ENCODE measurements around the gene TTLL4.

DNA sequence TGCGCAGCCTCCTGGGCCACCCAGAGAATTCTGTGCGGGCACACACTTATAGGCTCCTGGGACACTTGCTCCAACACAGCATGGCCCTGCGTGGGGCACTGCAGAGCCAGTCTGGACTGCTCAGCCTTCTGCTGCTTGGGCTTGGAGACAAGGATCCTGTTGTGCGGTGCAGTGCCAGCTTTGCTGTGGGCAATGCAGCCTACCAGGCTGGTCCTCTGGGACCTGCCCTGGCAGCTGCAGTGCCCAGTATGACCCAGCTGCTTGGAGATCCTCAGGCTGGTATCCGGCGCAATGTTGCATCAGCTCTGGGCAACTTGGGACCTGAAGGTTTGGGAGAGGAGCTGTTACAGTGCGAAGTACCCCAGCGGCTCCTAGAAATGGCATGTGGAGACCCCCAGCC is 11.8 kb upstream of the TTLL4 start:
- TF ChIP-seq CREB1 (IDR thresholded peaks at IDR 0.05; ENCODE audit: low read depth) (no peak), FOXM1 (IDR thresholded peaks at IDR 0.05; ENCODE audit: borderline replicate concordance, low read depth) (no peak), YY1 (IDR thresholded peaks at IDR 0.05; ENCODE audit: low read depth) (no peak), TEAD4 (IDR thresholded peaks at IDR 0.05) (no peak), EGR1 (IDR thresholded peaks at IDR 0.05) (no peak), RAD21 (IDR thresholded peaks at IDR 0.05; ENCODE audit: low read depth) (no peak), NFIC (IDR thresholded peaks at IDR 0.05) (no peak)
- TF ChIP-seq, protein P1, sequence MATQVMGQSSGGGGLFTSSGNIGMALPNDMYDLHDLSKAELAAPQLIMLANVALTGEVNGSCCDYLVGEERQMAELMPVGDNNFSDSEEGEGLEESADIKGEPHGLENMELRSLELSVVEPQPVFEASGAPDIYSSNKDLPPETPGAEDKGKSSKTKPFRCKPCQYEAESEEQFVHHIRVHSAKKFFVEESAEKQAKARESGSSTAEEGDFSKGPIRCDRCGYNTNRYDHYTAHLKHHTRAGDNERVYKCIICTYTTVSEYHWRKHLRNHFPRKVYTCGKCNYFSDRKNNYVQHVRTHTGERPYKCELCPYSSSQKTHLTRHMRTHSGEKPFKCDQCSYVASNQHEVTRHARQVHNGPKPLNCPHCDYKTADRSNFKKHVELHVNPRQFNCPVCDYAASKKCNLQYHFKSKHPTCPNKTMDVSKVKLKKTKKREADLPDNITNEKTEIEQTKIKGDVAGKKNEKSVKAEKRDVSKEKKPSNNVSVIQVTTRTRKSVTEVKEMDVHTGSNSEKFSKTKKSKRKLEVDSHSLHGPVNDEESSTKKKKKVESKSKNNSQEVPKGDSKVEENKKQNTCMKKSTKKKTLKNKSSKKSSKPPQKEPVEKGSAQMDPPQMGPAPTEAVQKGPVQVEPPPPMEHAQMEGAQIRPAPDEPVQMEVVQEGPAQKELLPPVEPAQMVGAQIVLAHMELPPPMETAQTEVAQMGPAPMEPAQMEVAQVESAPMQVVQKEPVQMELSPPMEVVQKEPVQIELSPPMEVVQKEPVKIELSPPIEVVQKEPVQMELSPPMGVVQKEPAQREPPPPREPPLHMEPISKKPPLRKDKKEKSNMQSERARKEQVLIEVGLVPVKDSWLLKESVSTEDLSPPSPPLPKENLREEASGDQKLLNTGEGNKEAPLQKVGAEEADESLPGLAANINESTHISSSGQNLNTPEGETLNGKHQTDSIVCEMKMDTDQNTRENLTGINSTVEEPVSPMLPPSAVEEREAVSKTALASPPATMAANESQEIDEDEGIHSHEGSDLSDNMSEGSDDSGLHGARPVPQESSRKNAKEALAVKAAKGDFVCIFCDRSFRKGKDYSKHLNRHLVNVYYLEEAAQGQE (IDR thresholded peaks at IDR 0.05; ENCODE audit: low read depth) = no peak
